K562 (cell line): ENCODE measurements around the gene KCNJ12. TPM values are rescaled to one million over a fixed set of nuclear protein-coding genes. Genes with fewer than 3 reads are reported as not detected.

ENCODE experiments used
- ATAC-seq: fragments of 200-7000 bp; cut with Tn5 transposase; 3 replicates; pipeline ENCODE4 v1.9.1; 2020; ENCODE audit warnings: moderate library complexity
- BruUV-seq: library from RNA; stranded (reverse); fragments of 400-500 nt; replicated peaks from 2 replicates; lab custom pipeline; 2021; lab: Mats Ljungman, UMichigan
- CTCF ChIA-PET: fragments of 300-600 bp; formaldehyde crosslinking; extraction: SDS; loops from one replicate; lab custom pipeline; 2021; ENCODE audit warnings: low intra/inter-chr PET ratio; lab: Yijun Ruan, JAX
- POLR2A ChIA-PET: fragments of 300-600, 350-650 bp; sonication (Branson Sonifier 250); formaldehyde crosslinking; extraction: SDS; loops from one replicate; lab custom pipeline; 2021; ENCODE audit warnings: antibody characterized with exemption, inconsistent platforms; lab: Yijun Ruan, JAX
- DNase-seq, 4 experiments: peaks; one replicate each; pipeline versions ENCODE4 v3.0.0 to v3.0.0-alpha.2; 2011 to 2018; ENCODE audit warnings: low spot score in 3 of 4, mixed read lengths in 3 of 4; ENCODE audit errors: extremely low read depth in 1 of 4
- FAIRE-seq: peaks from 2 replicates; lab custom pipeline; 2011; peaks lifted over from hg19 to GRCh38; lab: Jason Lieb, UNC
- H2AFZ ChIP-seq: 2 replicates; pipeline ENCODE4 v1.6.0; 2011; ENCODE audit warnings: low read depth, low read length, control low read depth, inconsistent platforms
- H3K27ac ChIP-seq: fragments of 200-600 bp; 3 replicates; pipeline ENCODE4 v1.8.0; 2011; ENCODE audit warnings: low read depth, mild to moderate bottlenecking, control low read depth, inconsistent platforms, low read length, moderate library complexity, mixed read lengths; ENCODE audit errors: extremely low read depth
- H3K27me3 ChIP-seq, 2 experiments: fragments of 300-600 bp in 1 of 2; 2 replicates in 1 of 2; 3 replicates in 1 of 2; pipeline versions ENCODE4 v1.6.0 to v1.8.0; 2011; ENCODE audit warnings: inconsistent platforms in 2 of 2, low read length in 2 of 2, mild to moderate bottlenecking in 1 of 2, mixed read lengths in 1 of 2, moderate library complexity in 1 of 2; ENCODE audit not compliant: control insufficient read depth in 2 of 2, insufficient read depth in 2 of 2
- H3K36me3 ChIP-seq: fragments of 300-600 bp; 3 replicates; pipeline ENCODE4 v1.8.0; 2011; ENCODE audit warnings: mild to moderate bottlenecking, low read length, inconsistent platforms; ENCODE audit not compliant: control insufficient read depth, insufficient read depth
- H3K4me1 ChIP-seq, 2 experiments: fragments of 200-600 bp in 1 of 2; replicated peaks in 1 of 2; 2 replicates in 1 of 2; 3 replicates in 1 of 2; pipeline versions ENCODE4 v1.5.1 to v1.8.0; 2011; ENCODE audit warnings: inconsistent platforms in 2 of 2, low read length in 2 of 2, mild to moderate bottlenecking in 1 of 2, mixed read lengths in 1 of 2, moderate library complexity in 1 of 2; ENCODE audit not compliant: control insufficient read depth in 2 of 2, insufficient read depth in 2 of 2
- H3K4me2 ChIP-seq: 2 replicates; pipeline ENCODE4 v1.6.1; 2011; ENCODE audit warnings: low read length, control low read depth, inconsistent platforms, mixed read lengths; ENCODE audit not compliant: insufficient read depth
- H3K4me3 ChIP-seq: fragments of 200-600 bp; sonication (generic), shearing (Covaris generic); 2 replicates; pipeline ENCODE4 v1.5.1; 2016; ENCODE audit warnings: control low read depth, inconsistent platforms
- H3K79me2 ChIP-seq: fragments of 200-600 bp; 3 replicates; pipeline ENCODE4 v1.8.0; 2011; ENCODE audit warnings: low read length, inconsistent platforms; ENCODE audit not compliant: control insufficient read depth, insufficient read depth
- H3K9ac ChIP-seq, 2 experiments: 2 replicates each; pipeline versions ENCODE4 v1.6.0 to v1.6.1; 2011; ENCODE audit warnings: low read depth in 2 of 2, low read length in 2 of 2, control low read depth in 1 of 2, inconsistent platforms in 1 of 2, mild to moderate bottlenecking in 1 of 2, mixed read lengths in 1 of 2; ENCODE audit not compliant: insufficient read depth in 1 of 2
- H3K9me1 ChIP-seq: one replicate; pipeline ENCODE4 v1.6.0; 2011; ENCODE audit warnings: inconsistent platforms, mild to moderate bottlenecking, low read length, moderate library complexity; ENCODE audit not compliant: control insufficient read depth, insufficient read depth
- H3K9me3 ChIP-seq: replicated peaks from 2 replicates; pipeline ENCODE4 v1.5.1; 2011; ENCODE audit warnings: low read depth, low read length, inconsistent platforms; ENCODE audit not compliant: control insufficient read depth, insufficient read depth
- H4K20me1 ChIP-seq: replicated peaks from 2 replicates; pipeline ENCODE4 v1.6.1; 2011; ENCODE audit warnings: low read length, inconsistent platforms, mixed read lengths; ENCODE audit not compliant: control insufficient read depth, insufficient read depth
- ASH1L ChIP-seq: fragments of 450-650 bp; IDR thresholded peaks from 2 replicates; pipeline ENCODE4 v1.6.1; 2018; ENCODE audit warnings: borderline replicate concordance, mild to moderate bottlenecking, low read depth; ENCODE audit not compliant: partially characterized antibody
- CCNT2 ChIP-seq: IDR thresholded peaks from 2 replicates; pipeline ENCODE4 v1.6.1; 2011; ENCODE audit warnings: borderline replicate concordance, low read depth, mild to moderate bottlenecking, moderate library complexity, mixed read lengths, low read length; ENCODE audit not compliant: insufficient read length; ENCODE audit errors: extremely low read depth
- EHMT2 ChIP-seq: fragments of 450-650 bp; IDR thresholded peaks from 2 replicates; pipeline ENCODE4 v1.6.1; 2018; ENCODE audit warnings: antibody characterized with exemption
- ERF ChIP-seq: fragments of 450-650 bp; formaldehyde crosslinking; IDR thresholded peaks from 2 replicates; pipeline ENCODE4 v1.4.0; 2020; ENCODE audit warnings: mild to moderate bottlenecking, mixed read lengths
- FOSL1 ChIP-seq: fragments of 200-800 bp; sonication (Bioruptor generic); conservative IDR thresholded peaks from 2 replicates; pipeline ENCODE4 v1.6.1; 2016; ENCODE audit warnings: missing genetic modification characterization, missing compliant biosample characterization
- JUND ChIP-seq, 2 experiments: IDR thresholded peaks; 2 replicates in 1 of 2; 3 replicates in 1 of 2; pipeline ENCODE4 v1.6.1; 2011; ENCODE audit warnings: borderline replicate concordance in 2 of 2, low read depth in 2 of 2, low read length in 2 of 2, improper control_type of control experiment in 1 of 2, missing biosample characterization in 1 of 2, missing genetic modification characterization in 1 of 2, missing genetic modification reagents in 1 of 2
- MAFF ChIP-seq: IDR thresholded peaks from 2 replicates; pipeline ENCODE4 v1.6.1; 2012; ENCODE audit warnings: low read length, improper control_type of control experiment
- MTA3 ChIP-seq: fragments of 450-650 bp; formaldehyde crosslinking; IDR thresholded peaks from 2 replicates; pipeline ENCODE4 v1.6.1; 2017; ENCODE audit warnings: mild to moderate bottlenecking, borderline replicate concordance
- NFIC ChIP-seq: fragments of 450-650 bp; IDR thresholded peaks from 2 replicates; pipeline ENCODE4 v1.6.1; 2017; ENCODE audit warnings: mild to moderate bottlenecking, inconsistent platforms
- NUFIP1 ChIP-seq: fragments of 450-650 bp; IDR thresholded peaks from 2 replicates; pipeline ENCODE4 v1.6.1; 2018; ENCODE audit not compliant: partially characterized antibody
- RUNX1 ChIP-seq: sonication (generic); IDR thresholded peaks from 2 replicates; pipeline ENCODE4 v1.6.1; 2016; ENCODE audit warnings: antibody characterized with exemption, low read depth
- SMC3 ChIP-seq: conservative IDR thresholded peaks from 2 replicates; pipeline ENCODE4 v1.6.1; 2011; ENCODE audit warnings: low read depth, low read length, improper control_type of control experiment; ENCODE audit not compliant: insufficient read depth
- SRSF7 ChIP-seq: fragments of 200-400 bp; formaldehyde crosslinking; optimal IDR thresholded peaks from 2 replicates; pipeline ENCODE3; 2017; ENCODE audit warnings: mild to moderate bottlenecking, low read depth, low read length
- TAF7 ChIP-seq: fragments of 450-650 bp; IDR thresholded peaks from 2 replicates; pipeline ENCODE4 v1.6.1; 2016; ENCODE audit warnings: missing genetic modification characterization, missing compliant biosample characterization
- ZNF780A ChIP-seq: fragments of 250-450 bp; sonication (Bioruptor Pico); IDR thresholded peaks from 2 replicates; pipeline ENCODE4 v1.5.0; 2021; ENCODE audit warnings: mild to moderate bottlenecking
- WGBS: fragments of 100-300 bp; shearing (Covaris generic); methylation state at CpG from one replicate; pipeline ENCODE4 v1.1.6; 2016; ENCODE audit warnings: low coverage, mixed read lengths; ENCODE audit not compliant: insufficient coverage; ENCODE audit errors: missing lambda C conversion rate; 5-methylcytosine and 5-hydroxymethylcytosine counted together
- in situ Hi-C: fragments of 300-500 bp; cut with MboI; formaldehyde crosslinking; loops from 4 replicates; pipeline ENCODE4 v1.15.0; 2018; ENCODE audit warnings: inconsistent platforms, mixed read lengths
- intact Hi-C: fragments of 100-400 bp; cut with micrococcal nuclease; formaldehyde crosslinking; loops from 2 replicates; pipeline ENCODE4 v1.14.2; 2022
- polyA plus RNA-seq, 8 experiments: library from polyadenylated mRNA; depleted of rRNA in 4 of 8; stranded (reverse) in 5 of 8; unstranded in 3 of 8; fragments of >200 nt; fragmentation: Nextera tagmentation in 2 of 8; fragmentation: Illumina TruSeq in 1 of 8; extraction: Ambion mirVana in 2 of 8; extraction: Trizol in 1 of 8; gene quantifications; 2 replicates each; pipeline versions ENCODE4 v1.2.1 to v1.2.3, GENCODE V29; 2011 to 2014; ENCODE audit warnings: inconsistent platforms in 1 of 8, missing spikeins in 1 of 8
- total RNA-seq, 7 experiments: library from RNA; depleted of rRNA in 6 of 7; stranded (reverse); fragments of >200 nt in 6 of 7; fragmentation: Illumina TruSeq in 2 of 7; extraction: Trizol in 2 of 7; gene quantifications; 2 replicates each; pipeline versions ENCODE4 v1.2.1 to v1.2.3, GENCODE V29; 2011 to 2021; ENCODE audit warnings: low replicate concordance in 1 of 7
- TF ChIP-seq, protein P1 (sequence below): IDR thresholded peaks from 2 replicates; pipeline ENCODE4 v1.6.1; 2012; ENCODE audit warnings: low read depth, low read length, improper control_type of control experiment, borderline replicate concordance
- TF ChIP-seq, protein P2 (sequence below): fragments of 250-450 bp; sonication (Bioruptor Pico); IDR thresholded peaks from 2 replicates; pipeline ENCODE4 v1.4.0; 2020; ENCODE audit warnings: mild to moderate bottlenecking
- TF ChIP-seq, protein P3 (sequence below): fragments of 250-450 bp; sonication (Bioruptor Pico); IDR thresholded peaks from 2 replicates; pipeline ENCODE4 v1.5.0; 2020; ENCODE audit warnings: mild to moderate bottlenecking

The KCNJ12 gene
- total and polyA plus RNA-seq, 9 of the 15 experiments (the other 6 are each of a cell fraction or from before 2014, with no cell fraction given): 0.02 TPM; not detected in 8

DNA sequence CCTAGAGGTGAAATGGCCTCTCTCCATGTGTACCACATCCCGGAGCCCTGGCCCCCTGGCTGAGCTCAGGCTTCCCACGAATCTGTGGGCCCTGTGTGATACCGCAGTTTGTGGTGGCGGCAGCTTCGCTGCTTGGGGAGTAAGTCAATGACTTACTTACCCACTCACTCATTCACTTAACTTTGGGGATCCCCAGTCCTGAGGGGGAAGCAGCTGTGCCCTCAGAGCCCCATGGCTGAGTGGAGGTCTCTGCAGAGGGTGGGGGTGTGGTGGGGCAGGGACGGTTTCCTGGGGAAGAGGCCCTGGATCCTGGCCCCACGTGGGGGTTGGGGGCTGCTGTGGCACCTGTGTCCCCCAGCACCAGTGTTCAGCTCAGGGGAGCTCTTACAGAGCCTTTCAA, 13.2 kb downstream of the KCNJ12 start (continued):
- TF ChIP-seq ASH1L (no peak), NUFIP1 (no peak), ERF (CRISPR knock-in tag) (no peak)
- TF ChIP-seq, protein P1, sequence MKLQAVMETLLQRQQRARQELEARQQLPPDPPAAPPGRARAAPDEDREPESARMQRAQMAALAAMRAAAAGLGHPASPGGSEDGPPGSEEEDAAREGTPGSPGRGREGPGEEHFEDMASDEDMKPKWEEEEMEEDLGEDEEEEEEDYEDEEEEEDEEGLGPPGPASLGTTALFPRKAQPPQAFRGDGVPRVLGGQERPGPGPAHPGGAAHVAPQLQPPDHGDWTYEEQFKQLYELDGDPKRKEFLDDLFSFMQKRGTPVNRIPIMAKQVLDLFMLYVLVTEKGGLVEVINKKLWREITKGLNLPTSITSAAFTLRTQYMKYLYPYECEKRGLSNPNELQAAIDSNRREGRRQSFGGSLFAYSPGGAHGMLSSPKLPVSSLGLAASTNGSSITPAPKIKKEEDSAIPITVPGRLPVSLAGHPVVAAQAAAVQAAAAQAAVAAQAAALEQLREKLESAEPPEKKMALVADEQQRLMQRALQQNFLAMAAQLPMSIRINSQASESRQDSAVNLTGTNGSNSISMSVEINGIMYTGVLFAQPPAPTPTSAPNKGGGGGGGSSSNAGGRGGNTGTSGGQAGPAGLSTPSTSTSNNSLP: no peak
- TF ChIP-seq, all 486 proteins: peak for 0

DNA sequence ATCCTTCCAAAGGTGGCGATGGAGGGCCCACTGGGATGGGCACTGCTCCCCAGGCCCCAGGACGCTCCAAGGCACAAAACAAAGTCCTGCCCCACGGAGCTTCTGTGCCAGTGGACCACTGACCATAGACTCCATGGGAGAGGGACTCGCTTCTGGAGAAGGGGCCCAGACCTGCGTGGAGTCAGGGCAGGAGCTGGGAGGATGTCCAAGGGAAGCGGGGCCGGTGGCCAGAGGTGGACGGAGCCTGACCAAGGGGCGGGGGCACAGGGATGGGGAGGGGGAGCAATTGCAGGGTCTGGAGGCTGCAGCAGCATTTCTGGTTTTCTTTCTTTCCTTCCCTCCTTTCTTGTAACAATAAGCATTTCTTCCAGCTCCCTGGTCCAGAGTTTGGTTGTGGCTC, 14.1 kb downstream of the KCNJ12 start:
- Histone ChIP-seq H3K9ac (no peak overlapping the region), H3K36me3 (no peaks in the 10 kb centered on the region), H3K4me3 (no peak overlapping the region), H3K9me3 (no peaks in the 10 kb centered on the region), H2AFZ (no peak overlapping the region), H3K4me2 (no peak overlapping the region), H3K4me1 (peaks cover 0 to 9% of the 10 kb centered on the region in 2 experiments; a peak in 3 of 5 replicates), H4K20me1 (no peaks in the 10 kb centered on the region; the same call in 1 of the 2 replicates), H3K27me3 (peaks cover 0 to 38% of the 10 kb centered on the region in 2 experiments; a peak in 3 of 5 replicates), H3K79me2 (no peaks in the 10 kb centered on the region), H3K9me1 (no peaks in the 10 kb centered on the region), H3K27ac (no peak overlapping the region)
- FAIRE-seq: no peak
- ATAC-seq: no peak
- ChIA-PET POLR2A (interaction anchor here (0.6 to 0.8 kb wide), 2 partner anchors 12 to 389 kb away, joined by 3 read pairs; no protein-coding TSS in a partner anchor), CTCF (no interaction called here)
- intact Hi-C loops (no loop called here), in situ Hi-C loops (no loop called here)
- 3% methylated on average over 4 of the region's 9 CpGs for WGBS
- BruUV-seq: no TSS peak
- no peak for DNase-seq
- TF ChIP-seq, protein P2, sequence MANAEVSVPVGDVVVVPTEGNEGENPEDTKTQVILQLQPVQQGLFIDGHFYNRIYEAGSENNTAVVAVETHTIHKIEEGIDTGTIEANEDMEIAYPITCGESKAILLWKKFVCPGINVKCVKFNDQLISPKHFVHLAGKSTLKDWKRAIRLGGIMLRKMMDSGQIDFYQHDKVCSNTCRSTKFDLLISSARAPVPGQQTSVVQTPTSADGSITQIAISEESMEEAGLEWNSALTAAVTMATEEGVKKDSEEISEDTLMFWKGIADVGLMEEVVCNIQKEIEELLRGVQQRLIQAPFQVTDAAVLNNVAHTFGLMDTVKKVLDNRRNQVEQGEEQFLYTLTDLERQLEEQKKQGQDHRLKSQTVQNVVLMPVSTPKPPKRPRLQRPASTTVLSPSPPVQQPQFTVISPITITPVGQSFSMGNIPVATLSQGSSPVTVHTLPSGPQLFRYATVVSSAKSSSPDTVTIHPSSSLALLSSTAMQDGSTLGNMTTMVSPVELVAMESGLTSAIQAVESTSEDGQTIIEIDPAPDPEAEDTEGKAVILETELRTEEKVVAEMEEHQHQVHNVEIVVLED (CRISPR knock-in tag): no peak
- TF ChIP-seq RUNX1: no peak
- TF ChIP-seq NFIC: no peak
- no peak for TF ChIP-seq FOSL1 (tag)
- TF ChIP-seq EHMT2: no peak
- no peak for TF ChIP-seq JUND (IDR thresholded peaks at IDR 0.05; ENCODE audit: borderline replicate concordance, low read depth, low read length)
- TF ChIP-seq JUND (tag; IDR thresholded peaks at IDR 0.05; ENCODE audit: borderline replicate concordance, low read depth, low read length): no peak
- no peak for TF ChIP-seq SRSF7
- no peak for TF ChIP-seq TAF7 (tag)
- no peak for TF ChIP-seq ZNF780A (CRISPR knock-in tag)
- no peak for TF ChIP-seq SMC3
- TF ChIP-seq MTA3: no peak
- TF ChIP-seq MAFF: no peak
- TF ChIP-seq CCNT2: no peak
- TF ChIP-seq, protein P3, sequence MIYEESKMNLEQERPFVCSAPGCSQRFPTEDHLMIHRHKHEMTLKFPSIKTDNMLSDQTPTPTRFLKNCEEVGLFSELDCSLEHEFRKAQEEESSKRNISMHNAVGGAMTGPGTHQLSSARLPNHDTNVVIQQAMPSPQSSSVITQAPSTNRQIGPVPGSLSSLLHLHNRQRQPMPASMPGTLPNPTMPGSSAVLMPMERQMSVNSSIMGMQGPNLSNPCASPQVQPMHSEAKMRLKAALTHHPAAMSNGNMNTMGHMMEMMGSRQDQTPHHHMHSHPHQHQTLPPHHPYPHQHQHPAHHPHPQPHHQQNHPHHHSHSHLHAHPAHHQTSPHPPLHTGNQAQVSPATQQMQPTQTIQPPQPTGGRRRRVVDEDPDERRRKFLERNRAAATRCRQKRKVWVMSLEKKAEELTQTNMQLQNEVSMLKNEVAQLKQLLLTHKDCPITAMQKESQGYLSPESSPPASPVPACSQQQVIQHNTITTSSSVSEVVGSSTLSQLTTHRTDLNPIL (CRISPR knock-in tag): no peak
